HG03521 (cell line): ENCODE data around the gene CCL22.
"Not testable (repeated sequence)": the region's sequence is repeated elsewhere in the genome, so short reads cannot be mapped to it uniquely, and the experiment has no call there.

Experiments used
- ATAC-seq: cut with Tn5 transposase; IDR thresholded peaks from one replicate; pipeline ENCODE4 v1.9.1; 2021; ENCODE audit warnings: mild to moderate bottlenecking, moderate library complexity; ENCODE audit not compliant: unreplicated experiment

The CCL22 gene

DNA sequence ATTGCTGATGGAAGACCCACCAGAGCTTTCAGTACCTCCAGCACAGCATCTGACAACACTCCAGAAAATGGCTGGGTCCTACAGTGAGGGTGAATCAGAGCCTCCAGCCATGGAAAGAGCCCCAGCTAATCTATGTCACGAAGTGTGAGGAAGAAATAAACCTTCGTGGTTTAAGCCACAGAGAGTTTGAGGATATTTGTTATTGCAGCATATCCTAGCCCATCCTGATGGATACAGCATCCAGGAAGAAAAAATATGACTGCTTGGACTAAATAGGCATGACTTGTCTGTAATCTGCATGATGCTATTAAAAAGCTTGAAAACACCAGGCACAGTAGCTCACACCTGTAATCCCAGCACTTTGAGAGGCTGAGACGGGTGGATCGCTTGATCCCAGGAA lies 32.7 kb downstream of the CCL22 start:
- no peak for ATAC-seq

DNA sequence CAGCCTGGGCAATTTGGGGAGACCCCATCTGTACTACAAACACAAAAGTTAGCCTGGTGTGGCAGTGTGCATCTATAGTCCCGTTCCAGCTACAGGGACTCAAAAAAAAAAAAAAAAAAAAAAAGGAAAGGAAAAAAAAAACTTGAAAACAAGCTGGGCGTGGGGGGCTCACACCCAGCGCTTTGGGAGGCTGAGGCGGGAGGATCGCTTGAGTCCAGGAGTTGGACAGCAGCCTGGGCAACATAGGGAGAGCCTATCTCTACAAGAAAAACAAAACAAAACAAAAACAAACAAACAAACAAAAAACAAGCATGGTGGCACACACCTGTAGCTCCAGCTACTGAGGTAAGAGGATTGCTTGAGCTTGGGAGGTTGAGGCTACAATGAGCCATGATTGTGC lies 33.1 kb downstream of the CCL22 start:
- ATAC-seq = no peak

DNA sequence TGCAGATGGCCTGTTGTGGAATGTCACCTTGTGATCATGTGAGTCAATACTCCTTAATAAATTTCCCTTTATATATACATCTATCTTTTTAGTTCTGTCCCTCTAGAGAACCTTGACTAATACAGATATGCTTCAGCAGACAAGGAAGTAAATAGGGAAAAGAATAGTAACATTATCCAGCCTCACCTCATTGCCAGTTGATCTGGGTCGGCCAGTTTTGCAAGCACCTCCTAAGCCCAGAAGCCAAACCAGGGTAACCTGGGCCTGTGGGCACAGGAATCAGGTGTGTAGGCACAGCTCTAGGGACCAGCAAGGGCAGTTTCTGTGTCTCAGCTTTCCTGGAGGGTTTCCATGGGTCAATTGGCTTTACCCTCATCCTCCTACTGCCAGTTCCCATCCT lies 34.1 kb downstream of the CCL22 start:
- ATAC-seq = no peak

DNA sequence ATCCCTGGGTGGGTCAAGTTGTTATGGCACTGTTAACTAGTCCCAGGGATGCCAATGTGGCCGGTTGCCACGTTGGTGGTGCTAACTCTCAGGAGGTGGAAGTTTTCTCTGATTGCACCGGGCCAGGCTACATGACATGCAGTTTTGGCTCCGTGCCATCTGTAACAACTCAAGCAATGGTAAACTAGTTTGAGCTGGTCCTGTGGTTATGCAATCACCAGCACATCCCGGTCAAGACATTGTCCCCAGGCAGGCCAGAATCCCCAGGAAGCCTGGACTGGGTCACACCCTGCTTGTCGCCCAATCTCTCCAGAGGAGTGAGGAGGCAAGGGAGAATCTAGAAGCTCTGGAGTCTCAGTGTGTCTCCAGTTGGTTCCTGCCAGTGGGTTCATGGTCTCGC lies 35.9 kb downstream of the CCL22 start:
- ATAC-seq = no peak

DNA sequence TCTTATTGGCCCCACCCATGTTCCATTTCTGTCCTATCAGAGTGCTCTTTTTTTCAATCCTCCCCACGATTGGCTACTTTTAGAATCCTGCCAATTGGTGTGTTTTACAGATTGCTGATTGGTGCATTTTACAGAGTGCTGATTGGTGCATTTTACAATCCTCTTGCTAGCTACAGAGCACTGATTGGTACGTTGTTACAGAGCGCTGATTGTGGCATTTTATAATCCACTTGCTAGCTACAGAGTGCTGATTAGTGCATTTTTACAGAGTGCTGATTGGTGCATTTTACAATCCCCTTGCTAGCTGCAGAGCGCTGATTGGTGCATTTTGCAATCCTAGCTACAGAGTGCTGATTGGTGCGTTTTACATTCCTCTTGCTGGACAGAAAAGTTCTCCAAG lies 36.4 kb downstream of the CCL22 start:
- no peak for ATAC-seq

DNA sequence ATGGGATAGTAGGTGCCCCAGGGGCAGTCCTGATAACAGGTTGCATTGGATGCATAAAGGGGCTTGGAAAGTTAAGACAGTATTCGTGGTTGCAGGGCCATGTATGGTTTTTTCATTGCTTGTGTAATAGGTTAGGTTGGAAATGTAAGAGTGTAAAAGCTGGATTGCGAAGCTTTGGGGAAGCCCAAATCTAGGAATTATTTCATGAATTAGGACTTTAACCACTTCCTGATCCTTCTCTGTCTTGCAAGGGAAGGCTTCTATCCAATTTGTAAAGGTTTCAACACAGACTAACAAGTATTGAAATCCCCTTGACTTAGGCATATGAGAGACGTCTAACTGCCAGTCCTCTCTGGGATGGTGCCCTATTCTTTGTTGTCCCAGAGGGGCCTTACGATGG lies 38.2 kb downstream of the CCL22 start:
- ATAC-seq = no peak

DNA sequence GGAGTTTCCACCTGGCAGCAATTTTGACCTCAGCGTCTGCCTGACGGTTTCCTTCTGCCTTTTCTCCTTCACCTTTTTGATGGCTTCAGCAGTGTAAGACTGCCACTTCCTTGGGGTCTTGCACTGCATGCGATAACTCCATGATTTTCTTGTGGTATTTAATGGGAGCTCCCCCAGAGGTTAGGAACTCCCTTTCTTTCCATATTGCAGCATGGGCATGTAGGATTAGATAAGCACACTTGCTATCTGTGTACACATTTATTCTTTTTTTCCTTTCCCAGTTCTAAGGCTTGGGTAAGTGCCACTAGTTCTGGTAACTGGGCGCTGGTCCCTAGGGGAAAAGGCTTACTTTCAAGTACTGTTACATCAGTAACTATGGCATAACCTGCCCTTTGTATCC lies 38.9 kb downstream of the CCL22 start:
- ATAC-seq = not testable (repeated sequence)

DNA sequence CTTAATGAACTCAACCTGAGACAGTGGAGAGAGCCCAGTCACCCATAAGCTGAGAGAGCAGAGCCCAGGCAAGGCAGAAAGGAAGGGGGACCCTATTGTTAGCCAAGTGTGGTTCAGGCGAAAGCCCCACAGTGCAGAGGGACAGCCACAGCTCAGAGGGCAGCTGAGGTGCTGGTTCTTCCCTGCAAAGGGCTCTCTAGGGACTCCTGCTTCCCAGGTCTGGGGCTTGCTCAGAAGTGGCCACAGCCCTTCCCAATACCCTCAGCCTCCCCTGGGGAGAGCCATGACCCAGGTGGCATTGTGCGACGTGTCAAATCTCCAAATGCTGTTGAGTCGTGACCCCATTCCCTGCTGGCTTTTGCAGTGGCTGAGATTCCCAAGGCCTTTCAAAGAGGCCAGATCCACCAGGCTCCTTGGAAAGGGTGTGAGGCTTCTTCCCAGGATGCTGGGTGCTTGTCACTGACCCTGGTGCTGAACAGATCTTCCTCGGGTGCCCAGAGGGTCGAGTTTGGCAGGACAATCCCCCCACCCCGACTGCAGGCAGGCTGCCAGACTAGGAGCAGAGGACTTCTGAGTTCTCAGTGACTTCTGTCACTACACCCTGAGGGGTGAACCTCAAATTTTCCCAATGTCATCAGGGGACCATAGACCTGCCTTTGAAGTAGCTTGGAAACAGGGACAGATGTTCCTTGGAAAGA lies 43.5 kb downstream of the CCL22 start:
- ATAC-seq = no peak

DNA sequence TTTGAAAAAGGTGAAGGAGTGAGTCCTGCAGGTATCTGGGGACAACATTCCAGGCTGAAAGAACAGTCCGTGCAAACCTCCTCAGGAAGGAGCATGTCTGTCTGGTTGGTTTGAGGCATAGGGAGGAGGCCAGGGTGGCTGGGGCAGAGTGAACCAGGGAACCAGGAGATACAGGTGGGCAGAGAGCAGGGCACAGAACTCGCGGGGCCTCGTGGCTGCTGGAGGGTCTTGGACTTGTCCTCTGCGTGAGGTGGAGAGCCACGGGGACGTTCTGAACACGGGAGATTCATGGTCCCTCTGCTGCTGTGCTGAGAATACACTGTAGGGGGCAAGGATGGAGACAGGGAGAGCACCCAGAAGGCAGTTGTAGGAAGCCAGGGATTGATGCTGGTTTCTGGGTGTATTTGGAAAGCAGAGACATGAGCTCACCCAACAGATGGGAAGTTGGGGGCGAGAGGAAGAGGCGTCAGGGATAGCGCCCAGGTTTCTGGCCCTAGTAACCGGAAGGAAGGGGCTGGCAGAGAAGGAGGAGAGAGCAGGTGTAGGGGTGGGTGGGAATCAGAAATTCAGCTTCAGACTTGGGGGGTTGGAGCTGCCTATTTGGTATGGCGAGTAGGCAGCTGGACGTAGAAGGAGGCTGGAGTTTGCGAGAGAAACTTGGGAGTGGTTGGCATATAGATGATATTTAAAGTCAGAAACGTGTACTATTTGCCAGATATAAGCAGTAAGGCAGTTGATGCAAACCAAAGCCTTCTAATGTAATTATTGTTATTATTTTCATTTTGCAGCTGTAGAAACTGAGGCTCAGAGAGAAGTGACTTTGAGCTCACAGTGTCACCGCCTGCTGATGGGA lies 45.6 kb downstream of the CCL22 start, which contains the start of gene CCL17:
TSS of gene CCL17 (plus strand) at position 803 of the 853 bp plus-strand sequence. CDS start 9,166 bp downstream, outside the sequence.
- no peak for ATAC-seq

DNA sequence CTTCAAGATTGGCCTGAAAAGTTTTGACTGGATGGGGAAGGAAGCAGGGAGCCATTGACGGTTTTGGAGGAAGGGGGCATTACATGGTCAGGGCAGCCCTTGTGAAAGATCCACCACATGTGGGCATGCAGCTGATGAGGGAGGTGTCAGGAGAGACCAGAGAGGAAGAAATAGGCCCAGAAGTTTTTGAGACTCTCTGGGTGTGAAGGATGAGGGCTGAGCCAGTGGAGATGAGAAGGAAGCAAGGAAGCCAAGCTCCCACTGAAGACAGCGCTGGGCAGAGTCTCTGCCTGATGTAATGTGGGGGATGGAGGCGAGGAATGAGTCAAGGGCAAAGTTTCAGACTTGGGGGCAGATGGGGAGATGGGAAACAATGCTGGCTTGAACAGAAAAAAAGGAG lies 46.5 kb downstream of the CCL22 start:
- no peak for ATAC-seq

DNA sequence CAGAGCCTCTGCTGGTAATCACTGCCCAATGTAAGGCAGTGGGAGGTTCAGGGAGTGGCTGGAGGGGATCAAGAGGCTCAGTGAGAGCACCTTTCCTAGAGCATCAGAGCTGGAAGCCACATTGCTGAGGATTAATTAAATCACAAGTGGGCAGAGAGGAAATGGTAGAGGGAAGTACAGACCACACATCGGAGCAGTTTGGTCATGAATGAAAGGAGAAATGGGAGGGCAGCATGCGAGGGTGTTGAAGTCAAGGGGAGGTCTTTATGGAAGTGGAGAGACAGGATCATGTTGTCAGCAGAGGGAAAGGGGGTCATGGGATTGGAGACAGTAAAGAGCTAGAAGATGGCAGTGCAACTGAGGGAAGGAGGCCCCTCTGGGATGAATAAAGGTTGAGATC lies 48.3 kb downstream of the CCL22 start:
- no peak for ATAC-seq

DNA sequence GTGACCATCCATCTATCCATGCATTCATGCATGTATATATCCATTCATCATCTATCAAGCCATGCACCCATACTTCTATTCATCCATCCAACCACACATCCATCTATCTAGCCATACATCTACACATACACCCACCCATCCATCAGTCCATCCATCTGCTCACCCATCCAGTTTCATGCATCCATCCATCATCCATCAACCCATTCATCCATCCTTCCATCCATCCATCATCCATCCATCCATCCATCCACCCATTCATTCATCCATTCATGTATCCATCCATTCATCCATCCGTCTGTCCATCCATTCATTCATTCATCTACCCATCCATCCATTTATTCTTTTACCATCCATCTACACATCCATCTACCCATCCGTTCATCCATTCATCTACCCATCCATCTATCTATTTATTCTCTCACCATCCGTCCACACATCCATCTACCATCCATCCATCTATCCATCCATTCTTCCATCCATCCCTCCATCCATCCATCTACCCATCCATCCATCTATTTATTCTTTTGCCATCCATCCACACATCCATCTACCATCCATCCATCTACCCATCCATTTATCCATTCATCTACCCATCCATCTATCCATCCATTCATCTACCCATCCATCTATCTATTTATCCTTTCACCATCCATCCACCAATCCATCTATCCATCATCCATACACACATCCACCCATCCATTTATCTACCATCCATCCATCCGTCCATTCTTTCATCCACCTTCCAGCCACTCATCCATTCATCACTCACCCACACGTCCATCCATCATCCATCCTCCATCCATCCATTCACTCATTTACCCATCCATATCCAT lies 49.2 kb downstream of the CCL22 start:
- no peak for ATAC-seq

DNA sequence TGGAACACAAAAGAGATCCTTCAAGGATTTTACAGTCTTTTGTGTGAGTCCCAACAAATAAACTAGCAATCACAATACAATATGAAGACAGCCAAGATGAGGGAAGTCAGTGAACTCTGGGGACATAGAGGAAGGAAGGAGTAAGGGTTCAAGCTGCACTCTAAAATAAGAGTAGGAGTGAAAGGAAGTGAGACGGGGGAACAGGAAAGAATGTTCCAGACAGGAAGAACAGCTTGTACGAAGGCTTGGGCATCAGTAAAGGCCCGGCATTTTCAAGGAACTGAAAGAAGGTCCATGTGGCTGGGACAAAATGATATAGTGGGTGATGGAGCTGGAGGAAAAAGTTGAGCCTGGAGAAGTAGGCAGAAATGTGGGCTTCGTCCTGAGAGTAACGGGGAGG lies 50.5 kb downstream of the CCL22 start:
- no peak for ATAC-seq

DNA sequence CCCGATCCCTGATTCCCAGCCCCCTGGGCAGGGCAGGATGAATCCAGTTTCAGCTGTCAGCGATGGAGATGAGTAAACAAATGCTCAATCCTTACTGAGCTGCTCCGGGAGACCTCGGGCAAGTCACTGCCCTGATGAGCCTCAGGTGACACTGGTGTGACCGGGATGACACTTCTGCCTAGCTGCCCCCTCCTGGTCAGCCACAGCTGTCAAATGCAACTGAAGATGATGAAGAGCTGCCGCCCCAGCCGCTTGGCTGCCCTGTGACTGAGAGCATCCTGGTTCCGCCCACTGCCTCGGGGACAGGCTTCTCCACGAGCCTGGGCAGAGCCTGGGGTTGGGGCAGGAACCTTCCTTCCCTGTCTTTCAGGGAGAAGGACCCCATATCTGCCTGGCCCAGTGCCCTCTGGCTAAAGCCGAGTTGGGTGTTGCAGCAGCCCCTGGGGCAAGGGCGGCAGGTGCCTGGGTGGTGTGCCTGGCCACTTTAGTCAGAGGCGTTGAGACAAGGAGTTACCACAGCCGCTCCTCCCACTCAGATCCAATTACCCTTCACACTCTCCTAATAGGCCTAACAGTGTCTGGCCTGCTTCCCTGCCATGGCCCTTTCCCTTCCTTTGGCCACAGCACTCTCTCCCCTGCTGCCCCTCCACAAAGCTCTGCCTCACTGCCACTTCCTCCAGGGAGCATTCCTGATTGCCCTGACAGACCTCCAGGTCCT lies 51.4 kb downstream of the CCL22 start:
- no peak for ATAC-seq

DNA sequence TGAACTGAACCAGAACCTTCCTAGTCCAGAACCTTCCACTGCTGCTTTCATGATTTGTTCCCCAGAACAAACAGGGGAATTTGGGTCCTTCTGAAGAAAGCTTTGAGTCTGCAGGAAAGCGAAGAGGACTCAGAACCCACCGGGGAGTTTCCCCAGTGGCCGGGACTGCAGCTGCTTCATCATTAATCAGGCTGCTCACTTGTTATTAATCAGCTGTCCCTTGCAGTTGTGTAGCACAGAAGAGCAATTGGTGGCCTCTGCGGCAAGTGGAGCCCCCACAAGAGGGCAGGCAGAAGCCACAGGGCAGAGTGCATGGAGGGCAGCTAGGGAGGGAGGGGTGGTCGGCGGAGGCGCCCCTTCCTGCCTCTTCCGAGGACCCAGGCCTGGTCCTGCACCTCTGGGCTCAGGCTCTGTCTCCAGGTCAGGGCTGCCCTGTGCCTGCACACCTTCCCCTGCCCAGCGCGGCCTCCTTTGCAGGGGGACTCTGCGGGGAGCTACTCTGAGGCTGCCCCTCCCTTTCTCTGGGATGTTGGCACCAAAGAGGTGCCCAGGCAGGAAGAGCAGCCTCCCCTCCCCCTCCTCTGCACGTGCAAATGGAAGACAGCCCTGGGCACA lies 52.9 kb downstream of the CCL22 start:
- ATAC-seq = no peak

DNA sequence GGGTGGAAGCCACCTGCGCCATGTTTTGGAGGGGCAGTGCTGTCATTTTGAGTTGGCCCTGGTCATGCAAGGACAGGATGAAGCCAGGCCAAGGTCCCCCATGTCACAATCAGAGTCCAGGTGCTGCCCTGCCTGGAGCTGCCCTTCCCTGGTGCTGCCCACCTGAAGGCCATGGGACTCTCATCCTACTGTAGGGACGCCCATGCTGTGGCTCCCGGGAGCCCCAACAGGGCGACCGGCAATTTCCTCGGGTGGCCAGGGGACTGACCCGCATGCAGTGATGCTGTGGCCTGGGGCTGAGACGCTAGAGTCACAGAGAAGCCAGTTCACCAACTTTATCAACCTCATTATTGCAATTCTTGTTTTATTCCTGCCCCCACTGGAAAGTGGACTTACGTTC lies 54.0 kb downstream of the CCL22 start:
- no peak for ATAC-seq

DNA sequence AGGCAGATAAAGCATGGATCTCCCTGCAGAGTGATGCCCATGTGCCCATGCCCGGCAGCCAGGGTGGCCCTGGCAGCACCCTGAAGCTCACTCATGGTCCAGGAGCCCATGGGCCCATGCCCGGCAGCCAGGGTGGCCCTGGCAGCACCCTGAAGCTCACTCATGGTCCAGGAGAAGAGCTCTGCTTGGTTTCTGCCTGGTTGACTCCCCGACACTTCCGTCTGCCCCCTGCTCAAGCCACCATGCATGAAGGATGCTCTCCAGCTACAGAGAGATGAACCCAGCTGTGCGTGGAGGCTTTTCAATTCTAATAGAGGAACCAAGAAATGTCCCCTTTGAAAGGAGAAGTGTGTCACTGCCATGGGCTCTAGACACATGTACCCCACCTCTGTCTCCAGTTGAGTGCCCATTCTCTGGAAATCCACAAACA lies 54.7 kb downstream of the CCL22 start:
- peak; percentile 67 for ATAC-seq

DNA sequence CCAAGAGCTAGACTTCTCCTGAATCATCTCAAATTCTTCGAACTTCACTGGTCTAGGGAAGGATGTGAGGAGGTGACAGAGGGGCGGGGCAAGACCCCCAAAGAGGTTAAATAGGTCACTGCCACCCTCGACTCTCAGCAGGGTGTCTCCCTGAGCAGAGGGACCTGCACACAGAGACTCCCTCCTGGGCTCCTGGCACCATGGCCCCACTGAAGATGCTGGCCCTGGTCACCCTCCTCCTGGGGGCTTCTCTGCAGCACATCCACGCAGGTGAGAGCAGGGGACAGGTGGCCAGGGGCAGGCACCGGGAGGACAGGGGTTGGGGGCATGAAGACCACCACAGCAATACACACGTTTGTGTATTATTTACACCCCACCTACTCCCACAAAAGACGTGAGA lies 55.1 kb downstream of the CCL22 start:
- no peak for ATAC-seq
